A549 (cell line): Measurements from ENCODE around the gene DYRK2.

Source experiments
- CEBPB ChIP-seq, 2 experiments: fragments of >200 bp in 1 of 2; sonication (Bioruptor Twin) in 1 of 2; formaldehyde crosslinking in 1 of 2; IDR thresholded peaks; 2 replicates each; pipeline ENCODE4 v1.6.1; 2012 to 2016
- CTCF ChIP-seq: fragments of >200 bp; sonication (Bioruptor Twin); formaldehyde crosslinking; IDR thresholded peaks from 3 replicates; pipeline ENCODE4 v1.5.1; 2016
- E2F6 ChIP-seq: IDR thresholded peaks from 2 replicates; pipeline ENCODE4 v1.6.1; 2012; ENCODE audit warnings: low read depth, borderline replicate concordance
- EP300 ChIP-seq, 2 experiments: fragments of >200 bp; sonication (Bioruptor Twin); formaldehyde crosslinking; IDR thresholded peaks; 2 replicates in 1 of 2; 3 replicates in 1 of 2; pipeline ENCODE4 v1.6.1; 2016 to 2017
- FOXS1 ChIP-seq: fragments of 250-450 bp; sonication (Bioruptor Pico); IDR thresholded peaks from 2 replicates; pipeline ENCODE4 v1.5.0; 2020; ENCODE audit warnings: mild to moderate bottlenecking, moderate library complexity
- JUNB ChIP-seq: fragments of >200 bp; sonication (Bioruptor Twin); formaldehyde crosslinking; IDR thresholded peaks from 2 replicates; pipeline ENCODE4 v1.6.1; 2016
- POLR2A ChIP-seq: IDR thresholded peaks from 2 replicates; pipeline ENCODE4 v1.6.1; 2012; ENCODE audit warnings: mild to moderate bottlenecking, low read length
- USF2 ChIP-seq: fragments of 450-650 bp; IDR thresholded peaks from 2 replicates; pipeline ENCODE4 v1.6.1; 2014; ENCODE audit warnings: antibody characterized with exemption
- ZFP36 ChIP-seq: fragments of 450-650 bp; IDR thresholded peaks from 2 replicates; pipeline ENCODE4 v1.6.1; 2014; ENCODE audit warnings: borderline replicate concordance; ENCODE audit not compliant: partially characterized antibody
- TF ChIP-seq, protein P1 (sequence below): fragments of 150-350 bp; IDR thresholded peaks from 2 replicates; pipeline ENCODE4 v1.6.1; 2014; ENCODE audit warnings: low read depth, mild to moderate bottlenecking, low read length

- TF ChIP-seq CTCF (no peak), JUNB (no peak), POLR2A (no peak), E2F6 (no peak), CEBPB (IDR thresholded peaks at IDR 0.05) (no peak), ZFP36 (no peak), EP300 (IDR thresholded peaks at IDR 0.05) (no peak), FOXS1 (CRISPR knock-in tag) (no peak), USF2 (no peak)
- TF ChIP-seq, protein P1, sequence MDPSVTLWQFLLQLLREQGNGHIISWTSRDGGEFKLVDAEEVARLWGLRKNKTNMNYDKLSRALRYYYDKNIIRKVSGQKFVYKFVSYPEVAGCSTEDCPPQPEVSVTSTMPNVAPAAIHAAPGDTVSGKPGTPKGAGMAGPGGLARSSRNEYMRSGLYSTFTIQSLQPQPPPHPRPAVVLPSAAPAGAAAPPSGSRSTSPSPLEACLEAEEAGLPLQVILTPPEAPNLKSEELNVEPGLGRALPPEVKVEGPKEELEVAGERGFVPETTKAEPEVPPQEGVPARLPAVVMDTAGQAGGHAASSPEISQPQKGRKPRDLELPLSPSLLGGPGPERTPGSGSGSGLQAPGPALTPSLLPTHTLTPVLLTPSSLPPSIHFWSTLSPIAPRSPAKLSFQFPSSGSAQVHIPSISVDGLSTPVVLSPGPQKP, result no peak
Measured at GRCh38 chr12:67656251-67656650, 7.7 kb downstream of the DYRK2 start.
